Upper lobe of left lung (tissue), 4 donors: Measurements from ENCODE around the gene JAG2.

ENCODE experiments used
- EP300 ChIP-seq, 4 donors: sonication (generic); formaldehyde crosslinking; IDR thresholded peaks; one replicate each; pipeline ENCODE4 v1.5.1; 2017; ENCODE audit warnings: antibody characterized with exemption in 4 of 4, control low read depth in 2 of 4
- POLR2AphosphoS5 ChIP-seq, 2 donors: sonication (generic); formaldehyde crosslinking; IDR thresholded peaks; one replicate each; pipeline ENCODE4 v1.5.1; 2017; ENCODE audit warnings: antibody characterized with exemption in 2 of 2

GRCh38 chr14:105138551-105139111 lies 29.9 kb downstream of the JAG2 start:
- no peak for TF ChIP-seq EP300 (IDR thresholded peaks at IDR 0.05)
- no peak for TF ChIP-seq POLR2AphosphoS5 (IDR thresholded peaks at IDR 0.05)
